Ascending aorta (tissue), 2 donors: ENCODE data around the gene ENAH. TPM values are rescaled to one million over a fixed set of nuclear protein-coding genes. Genes with fewer than 3 reads are reported as not detected.

ENCODE experiments used
- DNase-seq, 2 donors: peaks; one replicate each; pipeline ENCODE4 v3.0.0-alpha.2; 2019; ENCODE audit warnings: low spot score in 2 of 2
- H3K27ac ChIP-seq, 2 donors: fragments of 200-600 bp; sonication (generic); one replicate each; pipeline ENCODE4 v1.5.1; 2016 to 2017; ENCODE audit warnings: mild to moderate bottlenecking in 1 of 2
- H3K27me3 ChIP-seq: fragments of 200-600 bp; sonication (generic); one replicate; pipeline ENCODE4 v1.5.1; 2017
- H3K36me3 ChIP-seq, 2 donors: fragments of 200-600 bp; sonication (generic); one replicate each; pipeline ENCODE4 v1.5.1; 2016
- H3K4me1 ChIP-seq, 2 donors: fragments of 200-600 bp; sonication (generic); one replicate each; pipeline ENCODE4 v1.5.1; 2016 to 2017; ENCODE audit warnings: mild to moderate bottlenecking in 1 of 2
- H3K4me3 ChIP-seq, 2 donors: fragments of 200-600 bp; sonication (generic); one replicate each; pipeline ENCODE4 v1.5.1; 2016 to 2017; ENCODE audit warnings: mild to moderate bottlenecking in 1 of 2
- H3K9me3 ChIP-seq, 2 donors: fragments of 200-600 bp; sonication (generic); one replicate each; pipeline ENCODE4 v1.5.1; 2016
- intact Hi-C: fragments of 100-400 bp; cut with DNase I; formaldehyde crosslinking; loops from one replicate; pipeline ENCODE4 v1.15.1; 2023
- total RNA-seq: library from RNA; depleted of rRNA; stranded (reverse); fragments of >200 nt; gene quantifications from one replicate; pipeline ENCODE4 v1.1.0, GENCODE V29; 2016
- TF ChIP-seq, protein P1 (sequence below), 3 experiments: fragments of 200-600 bp in 2 of 3; fragments of 450-650 bp in 1 of 3; sonication (generic) in 2 of 3; IDR thresholded peaks; one replicate each; pipeline ENCODE4 v1.5.1; 2016 to 2019; ENCODE audit warnings: antibody characterized with exemption in 3 of 3, mild to moderate bottlenecking in 1 of 3, moderate library complexity in 1 of 3

ENAH gene
- total RNA-seq, 1 donor from 2014 or later: 103 TPM

DNA sequence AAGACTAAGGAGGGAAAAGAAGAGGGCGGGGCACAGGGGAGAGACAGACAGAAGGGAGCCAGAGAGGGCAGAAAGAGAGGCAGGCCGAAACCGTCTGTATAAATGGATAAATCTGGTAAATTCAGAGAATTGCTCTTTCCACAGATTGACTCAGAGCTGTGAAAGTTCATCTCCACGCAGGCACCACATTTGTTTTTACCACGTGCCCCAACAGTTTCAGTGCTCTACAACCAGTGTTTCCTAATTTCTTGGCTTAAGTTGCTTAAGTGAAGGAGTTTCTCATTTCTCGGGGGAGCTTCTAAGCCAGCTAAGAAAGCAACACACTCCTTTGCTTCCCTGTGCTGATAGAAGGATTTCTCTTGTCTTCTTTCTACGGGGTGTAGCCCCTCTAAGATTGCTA is 87.1 kb downstream of the ENAH start:
- H3K4me3 ChIP-seq: no peak overlapping the region
- TF ChIP-seq, protein P1, sequence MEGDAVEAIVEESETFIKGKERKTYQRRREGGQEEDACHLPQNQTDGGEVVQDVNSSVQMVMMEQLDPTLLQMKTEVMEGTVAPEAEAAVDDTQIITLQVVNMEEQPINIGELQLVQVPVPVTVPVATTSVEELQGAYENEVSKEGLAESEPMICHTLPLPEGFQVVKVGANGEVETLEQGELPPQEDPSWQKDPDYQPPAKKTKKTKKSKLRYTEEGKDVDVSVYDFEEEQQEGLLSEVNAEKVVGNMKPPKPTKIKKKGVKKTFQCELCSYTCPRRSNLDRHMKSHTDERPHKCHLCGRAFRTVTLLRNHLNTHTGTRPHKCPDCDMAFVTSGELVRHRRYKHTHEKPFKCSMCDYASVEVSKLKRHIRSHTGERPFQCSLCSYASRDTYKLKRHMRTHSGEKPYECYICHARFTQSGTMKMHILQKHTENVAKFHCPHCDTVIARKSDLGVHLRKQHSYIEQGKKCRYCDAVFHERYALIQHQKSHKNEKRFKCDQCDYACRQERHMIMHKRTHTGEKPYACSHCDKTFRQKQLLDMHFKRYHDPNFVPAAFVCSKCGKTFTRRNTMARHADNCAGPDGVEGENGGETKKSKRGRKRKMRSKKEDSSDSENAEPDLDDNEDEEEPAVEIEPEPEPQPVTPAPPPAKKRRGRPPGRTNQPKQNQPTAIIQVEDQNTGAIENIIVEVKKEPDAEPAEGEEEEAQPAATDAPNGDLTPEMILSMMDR (IDR thresholded peaks at IDR 0.05): no peak
- H3K27me3 ChIP-seq: no peaks in the 10 kb centered on the region
- no peak overlapping the region for H3K27ac ChIP-seq
- peaks cover 0 to 3% of the 10 kb centered on the region in 2 donors for H3K4me1 ChIP-seq
- DNase-seq: peak in 1 of 2 donors; percentile 66
- intact Hi-C loops: no loop called here
- H3K9me3 ChIP-seq: no peaks in the 10 kb centered on the region
- H3K36me3 ChIP-seq: peaks cover 0 to 17% of the 10 kb centered on the region in 2 donors

DNA sequence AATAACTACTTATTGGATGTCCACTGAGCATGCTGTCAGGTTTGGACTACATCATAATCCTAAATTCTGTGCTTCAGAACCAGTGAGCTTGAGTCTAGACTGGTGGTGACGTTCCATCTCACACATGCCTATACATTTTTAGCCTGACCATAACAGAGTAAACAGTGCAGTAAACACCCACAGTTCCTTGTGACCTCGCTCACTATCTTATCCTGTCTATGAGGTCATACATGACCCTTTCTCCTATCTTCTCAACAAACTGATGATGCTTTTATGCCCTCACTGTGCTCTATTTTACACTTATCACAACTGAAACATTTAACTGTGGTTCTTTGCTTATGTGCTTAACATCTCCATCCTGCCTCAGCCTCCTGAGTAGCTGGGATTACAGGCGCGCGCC is 91.2 kb downstream of the ENAH start:
- intact Hi-C loops: no loop called here

DNA sequence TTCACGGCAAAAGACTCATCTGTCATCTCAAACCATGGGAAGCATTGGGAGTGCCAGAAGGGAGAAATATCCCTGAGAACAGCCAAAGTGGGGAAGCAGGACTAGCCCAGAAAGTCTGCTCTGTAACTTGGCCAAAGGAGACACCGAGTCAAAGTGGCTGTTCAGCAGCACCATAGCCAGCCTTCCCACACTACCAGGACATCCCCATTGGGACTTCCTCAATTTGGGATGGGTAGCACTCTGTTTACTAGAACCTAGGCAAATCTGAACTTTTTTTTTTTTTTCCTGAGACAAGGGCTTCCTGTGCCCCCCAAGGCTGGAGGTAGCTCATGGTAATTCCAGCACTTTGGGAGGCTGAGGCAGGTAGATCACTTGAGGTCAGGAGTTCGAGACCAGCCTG is 93.0 kb downstream of the ENAH start:
- Histone ChIP-seq H3K9me3 (peaks cover 0 to 16% of the 10 kb centered on the region in 2 donors), H3K36me3 (peaks cover 0 to 33% of the 10 kb centered on the region in 2 donors), H3K27ac (no peak overlapping the region), H3K27me3 (no peaks in the 10 kb centered on the region), H3K4me1 (no peaks in the 10 kb centered on the region), H3K4me3 (no peak overlapping the region)
- no peak for DNase-seq
- TF ChIP-seq, protein P1 (IDR thresholded peaks at IDR 0.05): no peak
- intact Hi-C loops: no loop called here

More for the DNA sequence above, 91.2 kb downstream of the ENAH start:
- TF ChIP-seq, protein P1 (IDR thresholded peaks at IDR 0.05): no peak
- H3K27me3 ChIP-seq: no peaks in the 10 kb centered on the region
- H3K9me3 ChIP-seq: peaks cover 0 to 12% of the 10 kb centered on the region in 2 donors
- H3K4me3 ChIP-seq: no peak overlapping the region
- no peak overlapping the region for H3K27ac ChIP-seq
- peaks cover 0 to 3% of the 10 kb centered on the region in 2 donors for H3K4me1 ChIP-seq
- peaks cover 0 to 34% of the 10 kb centered on the region in 2 donors for H3K36me3 ChIP-seq
- DNase-seq: no peak

DNA sequence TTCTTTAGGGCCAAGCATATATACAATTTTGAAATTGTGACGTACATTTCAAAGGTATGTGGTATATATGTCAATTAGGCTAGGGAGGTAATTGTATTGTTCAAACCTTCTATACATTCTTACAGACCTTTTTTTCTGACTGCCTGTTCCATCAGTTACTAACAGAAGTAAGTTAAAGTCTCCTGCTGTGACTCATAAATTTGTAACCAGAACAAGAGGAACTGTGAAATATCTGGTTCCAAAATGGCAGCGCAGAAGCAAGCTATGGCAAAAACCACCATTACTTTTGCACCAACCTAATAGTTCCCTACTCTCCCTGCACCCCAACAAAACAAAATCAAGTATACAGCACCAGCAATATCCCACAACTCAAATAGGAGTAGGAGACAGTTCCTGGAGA is 93.6 kb downstream of the ENAH start:
- intact Hi-C loops: no loop called here
- Histone ChIP-seq H3K27me3 (no peaks in the 10 kb centered on the region), H3K4me1 (no peaks in the 10 kb centered on the region), H3K9me3 (peaks cover 0 to 16% of the 10 kb centered on the region in 2 donors), H3K27ac (no peak overlapping the region), H3K36me3 (peaks cover 0 to 33% of the 10 kb centered on the region in 2 donors), H3K4me3 (no peak overlapping the region)
- TF ChIP-seq, protein P1 (IDR thresholded peaks at IDR 0.05): no peak
- no peak for DNase-seq

DNA sequence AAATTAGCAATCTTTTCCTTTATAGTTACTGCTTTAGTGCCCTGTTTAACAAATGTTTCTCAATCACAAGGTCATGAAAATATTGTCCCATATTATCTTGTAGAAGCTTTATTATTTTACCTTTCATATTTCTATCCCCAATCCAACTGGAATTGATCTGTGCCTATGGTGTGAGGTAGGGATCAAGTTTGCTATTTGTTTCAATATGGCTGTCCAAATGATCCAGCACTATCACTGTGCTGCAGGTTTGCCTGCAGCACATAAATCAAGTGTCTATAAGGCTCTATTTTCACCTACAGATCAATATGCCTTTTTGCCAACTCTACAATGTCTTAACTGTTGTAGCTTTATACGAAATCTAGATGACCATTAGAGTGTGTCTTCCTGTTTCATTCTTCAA is 96.2 kb downstream of the ENAH start:
- no peaks in the 10 kb centered on the region for H3K27me3 ChIP-seq
- peaks cover 0 to under 1% of the 10 kb centered on the region in 2 donors for H3K4me1 ChIP-seq
- no peak overlapping the region for H3K27ac ChIP-seq
- DNase-seq: no peak
- peaks cover 0 to 16% of the 10 kb centered on the region in 2 donors for H3K9me3 ChIP-seq
- TF ChIP-seq, protein P1 (IDR thresholded peaks at IDR 0.05): no peak
- intact Hi-C loops: no loop called here
- H3K36me3 ChIP-seq: peaks cover 0 to 30% of the 10 kb centered on the region in 2 donors
- no peak overlapping the region for H3K4me3 ChIP-seq

DNA sequence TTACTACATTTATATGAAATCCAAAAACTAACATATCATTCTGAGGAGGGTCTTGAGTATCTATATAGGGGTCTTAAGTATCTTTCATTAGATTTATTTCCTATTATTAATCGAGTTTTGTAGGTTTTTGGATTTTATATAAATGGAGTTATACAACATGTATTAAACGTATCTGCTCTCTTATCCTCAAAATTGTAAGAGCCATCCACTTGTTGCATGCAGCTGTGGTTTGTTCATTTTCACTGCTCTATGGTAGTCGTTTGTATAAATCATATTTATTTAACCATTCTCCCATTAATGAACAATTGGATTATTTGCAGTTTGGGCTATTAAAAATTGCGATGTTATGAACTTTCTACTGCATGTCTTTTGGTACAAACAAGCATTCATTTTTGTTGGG is 97.1 kb downstream of the ENAH start:
- no peak for DNase-seq
- peaks cover 0 to 7% of the 10 kb centered on the region in 2 donors for H3K4me1 ChIP-seq
- H3K9me3 ChIP-seq: peaks cover 0 to 16% of the 10 kb centered on the region in 2 donors
- no peak overlapping the region for H3K4me3 ChIP-seq
- no peaks in the 10 kb centered on the region for H3K27me3 ChIP-seq
- H3K36me3 ChIP-seq: peaks cover 0 to 25% of the 10 kb centered on the region in 2 donors
- no peak overlapping the region for H3K27ac ChIP-seq
- intact Hi-C loops: no loop called here
- TF ChIP-seq, protein P1 (IDR thresholded peaks at IDR 0.05): no peak
